Stimulated activated CD4-positive, alpha-beta T cell treated with anti-CD3 and anti-CD28 coated beads, Interleukin-4, amount 100 ng/mL, for 48 hours (primary cell): Measurements from ENCODE around the gene RBBP8.
"Not testable (repeated sequence)": the region's sequence is repeated elsewhere in the genome, so short reads cannot be mapped to it uniquely, and the experiment has no call there.

ENCODE experiments used
- DNase-seq, 2 donors: peaks; one replicate each; pipeline ENCODE4 v3.0.0-alpha.2; 2020; ENCODE audit warnings: low read depth in 2 of 2

RBBP8 gene

GRCh38 chr18:22933206-22933965 lies at the start of gene RBBP8:
TSS of gene RBBP8 (plus strand) at chr18:22933328. CDS start at chr18:22936852, 3,524 bp downstream.
- peak; percentile 77 to 78 for DNase-seq

DNA sequence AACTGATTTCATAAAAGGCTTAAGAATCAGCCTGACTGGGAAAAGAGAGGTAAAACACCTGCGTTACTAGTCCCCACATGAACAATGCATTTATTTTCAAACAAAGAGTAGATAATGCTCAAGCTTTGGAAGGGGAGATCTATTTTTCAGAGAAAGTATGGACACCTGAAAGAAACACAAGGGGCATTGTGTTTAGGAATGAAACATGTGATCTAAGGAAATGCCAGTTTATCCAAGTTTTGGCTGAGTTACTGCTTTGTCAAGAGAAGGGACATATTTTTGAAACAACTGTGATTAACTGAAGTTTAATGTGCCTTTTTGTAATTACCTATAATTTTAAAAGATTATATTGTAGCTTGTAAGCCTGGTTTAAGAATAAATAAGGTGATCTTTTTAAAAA lies 49.3 kb upstream of the RBBP8 start:
- DNase-seq: no peak

- not testable (repeated sequence) for DNase-seq
Measured at GRCh38 chr18:22885694-22886093, 47.4 kb upstream of the RBBP8 start.

- no peak for DNase-seq
Measured at GRCh38 chr18:22899421-22899820, 33.7 kb upstream of the RBBP8 start.

- no peak for DNase-seq
Measured at GRCh38 chr18:22900558-22901238, 32.4 kb upstream of the RBBP8 start.

DNA sequence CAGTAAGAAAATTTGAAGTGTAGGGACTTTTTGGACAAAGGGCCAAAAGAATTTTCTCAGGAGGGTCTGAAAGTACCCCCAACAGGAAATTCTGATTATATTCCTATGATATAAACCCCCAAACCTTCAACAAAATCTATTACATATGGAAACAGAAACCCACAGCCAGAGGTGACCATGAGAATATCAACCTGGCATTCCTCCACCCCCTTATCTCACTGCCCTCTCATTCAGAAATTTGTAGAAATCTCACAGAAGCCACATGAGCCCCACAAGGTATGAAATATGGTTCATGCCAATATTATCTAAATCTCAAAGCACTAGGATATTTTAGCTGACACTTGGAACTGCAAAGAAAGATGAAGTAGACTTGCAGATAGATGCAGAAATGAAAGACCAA lies 31.0 kb upstream of the RBBP8 start:
- no peak for DNase-seq

GRCh38 chr18:22903248-22903647 lies 29.9 kb upstream of the RBBP8 start:
- not testable (repeated sequence) for DNase-seq

- DNase-seq: no peak
Measured at GRCh38 chr18:22912149-22912548, 21.0 kb upstream of the RBBP8 start.

GRCh38 chr18:22912835-22913234 lies 20.3 kb upstream of the RBBP8 start:
- no peak for DNase-seq

GRCh38 chr18:22913861-22914260 lies 19.3 kb upstream of the RBBP8 start:
- DNase-seq: no peak

- no peak for DNase-seq
Measured at GRCh38 chr18:22914633-22915032, 18.5 kb upstream of the RBBP8 start.

DNA sequence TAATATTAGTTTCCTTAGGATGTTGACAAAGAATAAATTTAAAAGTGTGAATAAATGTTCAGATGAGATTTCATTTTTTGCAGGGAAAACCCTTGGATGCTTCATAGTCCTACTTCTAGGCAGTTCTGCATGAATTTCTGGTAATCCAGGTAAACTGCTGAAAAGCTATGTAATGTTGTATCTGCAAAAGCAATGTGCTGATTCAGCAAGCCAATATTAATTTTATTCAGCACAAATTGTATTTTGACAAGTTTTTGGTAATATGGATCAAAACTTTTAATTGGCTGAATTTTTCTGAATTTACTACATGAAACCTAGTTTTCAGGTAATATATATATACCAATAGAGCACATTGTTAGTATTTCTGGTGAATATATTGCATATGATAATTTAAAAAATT lies 17.8 kb upstream of the RBBP8 start:
- no peak for DNase-seq

GRCh38 chr18:22921772-22922171 lies 11.4 kb upstream of the RBBP8 start:
- no peak for DNase-seq

DNA sequence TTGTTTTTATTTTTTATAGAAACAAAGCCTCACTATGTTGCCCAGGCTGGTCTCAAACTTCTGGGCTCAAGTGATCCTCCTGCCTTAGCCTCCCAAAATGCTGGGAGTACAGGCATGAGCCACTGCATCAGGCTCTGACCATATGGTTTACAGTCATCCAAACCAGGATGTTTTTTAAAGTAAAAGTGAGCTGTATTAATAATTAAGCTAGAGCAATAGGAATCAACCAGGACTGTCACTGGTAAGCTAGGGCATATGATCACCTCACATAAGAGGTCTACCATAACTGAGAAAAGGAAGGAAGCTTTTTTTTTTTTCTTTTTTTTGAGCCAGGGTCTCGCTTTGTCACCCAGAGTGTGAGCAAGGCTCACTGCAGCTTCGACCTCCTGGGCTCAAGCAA lies 8.5 kb upstream of the RBBP8 start:
- DNase-seq: no peak

- no peak for DNase-seq
Measured at GRCh38 chr18:22926454-22926853, 6.7 kb upstream of the RBBP8 start.

DNA sequence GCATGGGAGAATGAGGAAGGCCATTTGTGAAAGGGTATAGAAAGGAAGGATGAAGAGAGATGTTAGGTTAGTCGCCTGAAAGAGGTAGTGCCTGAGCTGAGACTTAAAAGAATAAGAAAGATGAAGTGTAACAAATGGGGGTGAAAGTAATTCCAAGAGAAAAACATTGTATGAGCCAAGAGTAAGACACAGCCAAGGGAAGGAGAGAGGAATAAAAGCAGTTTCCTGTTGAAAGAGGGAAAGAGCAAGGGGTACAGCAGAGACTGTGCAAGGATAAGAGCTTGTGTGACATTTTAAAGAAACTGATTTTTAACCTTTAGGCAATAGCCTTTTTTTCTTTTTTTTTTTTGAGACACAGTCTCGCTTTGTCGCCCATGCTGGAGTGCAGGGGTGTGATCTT lies 4.8 kb upstream of the RBBP8 start:
- no peak for DNase-seq

GRCh38 chr18:22930089-22930713 lies 2.9 kb upstream of the RBBP8 start:
- DNase-seq: peak; percentile 77 to 79

- DNase-seq: no peak
Measured at GRCh38 chr18:22932885-22933205, 283 bp upstream of the RBBP8 start.

GRCh38 chr18:22933966-22934423 lies 867 bp downstream of the RBBP8 start:
- DNase-seq: peak in 1 of 2 donors; percentile 2

GRCh38 chr18:22934789-22935188 lies 1.7 kb downstream of the RBBP8 start:
- no peak for DNase-seq

GRCh38 chr18:22935431-22935830 lies 2.3 kb downstream of the RBBP8 start:
- DNase-seq: no peak

DNA sequence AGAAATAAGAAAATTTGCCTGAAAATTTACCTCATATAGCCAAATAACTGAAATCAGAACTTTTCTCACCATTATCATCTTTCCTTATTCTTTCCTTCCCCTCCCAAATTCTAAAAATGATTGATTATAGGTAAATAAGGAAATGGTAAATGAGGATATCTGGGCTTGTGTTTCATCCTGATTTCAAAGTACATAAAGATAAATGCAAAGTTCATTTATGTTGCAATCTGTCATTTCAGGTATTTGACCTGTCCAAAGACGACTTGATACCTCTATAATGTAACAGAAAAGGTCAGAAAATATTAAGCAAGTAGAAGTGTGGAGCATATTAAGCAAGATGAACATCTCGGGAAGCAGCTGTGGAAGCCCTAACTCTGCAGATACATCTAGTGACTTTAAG lies 3.4 kb downstream of the RBBP8 start:
- no peak for DNase-seq

- DNase-seq: no peak
Measured at GRCh38 chr18:22939649-22940048, 6.5 kb downstream of the RBBP8 start.
